GM18499 (cell line): ENCODE data around the gene STRN3.
"Not testable (repeated sequence)": the region's sequence is repeated elsewhere in the genome, so short reads cannot be mapped to it uniquely, and the experiment has no call there.

Experiments
- ATAC-seq: cut with Tn5 transposase; IDR thresholded peaks from one replicate; pipeline ENCODE4 v1.9.1; 2021; ENCODE audit warnings: moderate number of reproducible peaks; ENCODE audit not compliant: insufficient read depth, unreplicated experiment

STRN3 gene

DNA sequence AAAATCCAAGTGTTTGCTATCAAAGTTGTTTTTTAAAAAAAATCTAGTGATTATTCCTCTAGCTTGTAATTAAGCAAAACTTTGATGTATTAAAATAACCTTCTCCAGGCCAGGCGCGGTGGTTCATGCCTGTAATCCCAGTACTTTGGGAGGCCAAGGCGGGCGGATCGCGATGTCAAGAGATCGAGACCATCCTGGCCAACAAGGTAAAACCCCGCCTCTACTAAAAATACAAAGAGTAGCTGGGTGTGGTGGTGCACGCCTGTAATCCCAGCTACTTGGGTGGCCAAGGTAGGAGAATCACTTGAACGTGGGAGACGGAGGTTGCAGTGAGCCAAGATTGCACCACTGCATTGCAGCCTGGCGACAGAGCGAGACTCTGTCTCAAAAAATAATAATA lies 92.2 kb downstream of the STRN3 start:
- ATAC-seq, result not testable (repeated sequence)

DNA sequence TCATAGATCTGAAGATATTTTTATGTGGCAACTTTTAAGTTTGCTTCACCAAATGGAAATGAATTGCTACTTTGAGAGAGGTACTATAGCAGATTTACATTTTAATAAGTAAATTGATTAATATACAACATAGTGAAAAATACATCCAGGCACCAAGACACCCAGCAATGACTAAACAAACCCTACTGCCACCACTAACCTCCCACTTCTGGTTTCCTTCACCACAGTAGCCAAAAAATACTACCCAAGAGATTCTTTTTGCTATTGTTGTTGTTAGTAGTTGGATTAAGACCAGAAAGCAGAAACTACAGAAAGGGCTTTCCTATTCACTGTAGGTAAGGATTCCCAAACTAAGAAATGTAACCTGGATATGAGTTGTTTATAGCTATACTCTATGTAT lies 97.7 kb downstream of the STRN3 start:
- peak; percentile 57 for ATAC-seq

DNA sequence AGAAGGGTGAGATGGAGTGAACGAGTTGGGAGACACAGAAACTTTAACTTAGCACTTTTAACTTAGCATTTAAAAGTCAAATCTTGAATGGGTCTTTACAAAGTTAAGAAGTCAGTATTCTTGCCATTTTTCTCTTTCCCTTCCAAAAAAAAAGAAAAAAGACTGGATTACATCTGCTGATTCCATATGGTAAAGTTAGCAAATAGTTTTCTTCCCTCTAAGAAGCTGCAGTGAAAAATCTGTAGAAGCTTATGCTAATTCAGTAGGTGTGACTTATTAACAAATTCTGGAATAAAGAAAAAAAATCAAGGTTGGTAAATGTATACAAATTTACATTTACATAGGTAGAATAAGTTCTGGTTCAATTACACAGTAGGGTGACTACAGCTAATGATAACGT lies 100.9 kb downstream of the STRN3 start:
- ATAC-seq, result no peak

- ATAC-seq, result no peak
Measured at GRCh38 chr14:30921788-30922187, 104.4 kb downstream of the STRN3 start.

DNA sequence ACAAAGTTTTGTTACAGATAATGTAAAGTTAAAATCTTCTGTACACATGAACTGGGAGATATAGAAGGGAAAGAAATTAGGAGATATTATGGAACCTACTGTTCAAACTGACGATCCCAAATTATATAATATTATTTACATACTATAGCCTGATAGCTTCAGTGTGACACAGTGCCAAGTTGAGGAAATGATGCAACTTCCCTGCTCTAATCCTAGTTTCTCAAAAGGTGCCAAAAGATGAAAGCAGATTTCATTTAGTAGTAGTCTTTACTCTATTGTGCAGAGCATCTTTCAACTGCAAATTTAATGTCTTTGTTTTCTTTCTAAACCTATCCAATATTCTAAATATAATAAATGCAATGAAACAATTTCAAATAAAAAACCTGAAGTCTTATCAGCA lies 104.9 kb downstream of the STRN3 start:
- ATAC-seq, result no peak

- no peak for ATAC-seq
Measured at GRCh38 chr14:30915596-30915995, 110.6 kb downstream of the STRN3 start.

- ATAC-seq, result no peak
Measured at GRCh38 chr14:30914812-30915211, 111.4 kb downstream of the STRN3 start.

GRCh38 chr14:30908826-30909225 lies 117.4 kb downstream of the STRN3 start:
- no peak for ATAC-seq

DNA sequence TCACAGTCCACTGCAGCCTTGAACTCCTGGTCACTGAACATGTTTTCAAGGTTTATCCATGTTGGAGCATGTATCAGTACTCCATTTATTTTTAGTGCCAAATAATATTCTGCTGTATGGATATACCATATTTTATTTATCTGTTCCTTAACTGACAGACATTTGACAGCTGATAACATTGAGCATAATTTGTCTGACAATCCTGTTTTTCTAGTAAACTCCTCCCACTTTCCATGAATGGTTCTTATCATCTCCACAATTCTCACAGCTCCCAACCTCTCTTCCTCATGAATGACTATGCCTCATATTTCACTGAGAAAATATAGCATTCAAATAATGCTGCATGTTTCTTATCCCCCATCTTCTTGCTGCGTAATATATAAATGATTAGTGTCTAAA lies 118.5 kb downstream of the STRN3 start:
- no peak for ATAC-seq

- no peak for ATAC-seq
Measured at GRCh38 chr14:30906752-30907658, 119.2 kb downstream of the STRN3 start.

DNA sequence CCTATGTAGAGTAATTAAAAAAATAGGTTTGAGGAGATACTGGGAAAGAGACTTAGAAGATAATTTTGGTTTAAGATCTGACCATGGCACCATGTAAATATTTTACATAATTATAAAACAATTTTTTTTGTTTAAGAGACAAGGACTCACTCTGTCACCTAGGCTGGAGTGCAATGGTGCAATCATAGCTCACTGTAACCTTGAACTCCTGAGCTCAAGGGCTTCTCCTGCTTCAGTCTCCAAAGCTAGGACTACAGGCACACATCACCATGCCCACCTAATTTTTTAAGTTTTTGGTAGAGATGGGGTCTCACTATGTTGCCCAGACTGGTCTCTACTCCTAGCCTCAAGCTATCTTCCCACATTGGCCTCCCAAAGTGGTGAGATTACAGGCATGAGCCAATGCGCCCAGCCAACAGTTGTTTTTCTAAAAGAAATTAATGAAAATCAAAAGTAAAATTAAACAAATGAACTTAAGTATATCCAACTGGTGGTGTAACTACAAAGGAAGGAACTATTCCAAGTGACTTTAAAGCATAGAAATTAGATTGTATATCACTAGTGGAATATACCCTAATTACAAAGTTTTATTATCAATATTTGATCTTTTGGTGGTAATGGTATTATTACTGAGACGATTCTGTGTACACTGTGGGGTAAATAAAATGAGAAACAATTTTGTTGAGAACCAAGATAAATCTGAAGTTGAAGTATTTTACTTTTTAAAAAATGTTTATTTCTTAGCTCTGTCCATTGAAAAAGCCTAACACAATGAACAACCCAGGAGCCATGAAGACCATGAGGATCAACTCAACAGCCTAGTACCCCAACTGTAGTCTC lies 122.7 kb downstream of the STRN3 start:
- ATAC-seq, result no peak

GRCh38 chr14:30897121-30897520 lies 129.1 kb downstream of the STRN3 start:
- ATAC-seq, result not testable (repeated sequence)

GRCh38 chr14:30896435-30896834 lies 129.7 kb downstream of the STRN3 start:
- no peak for ATAC-seq

GRCh38 chr14:30894923-30895515 lies 131.2 kb downstream of the STRN3 start:
- no peak for ATAC-seq

DNA sequence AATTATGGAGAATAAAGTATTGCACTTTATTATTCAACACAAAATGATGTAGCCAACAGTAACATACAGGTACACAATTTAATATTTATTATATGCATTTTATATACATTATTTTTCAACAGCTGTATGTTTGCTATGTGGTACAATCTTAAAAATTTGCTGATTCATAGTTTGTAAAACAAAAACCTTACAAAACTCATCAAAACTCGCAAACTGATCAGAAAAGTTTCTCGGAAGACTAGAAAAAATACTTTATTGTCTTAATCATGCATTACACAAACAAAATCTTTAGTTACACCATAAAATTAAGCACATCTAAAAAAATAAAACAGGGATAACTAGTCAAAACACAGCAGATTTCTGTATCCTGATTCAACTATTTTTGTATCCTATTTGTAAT lies 132.4 kb downstream of the STRN3 start:
- no peak for ATAC-seq

DNA sequence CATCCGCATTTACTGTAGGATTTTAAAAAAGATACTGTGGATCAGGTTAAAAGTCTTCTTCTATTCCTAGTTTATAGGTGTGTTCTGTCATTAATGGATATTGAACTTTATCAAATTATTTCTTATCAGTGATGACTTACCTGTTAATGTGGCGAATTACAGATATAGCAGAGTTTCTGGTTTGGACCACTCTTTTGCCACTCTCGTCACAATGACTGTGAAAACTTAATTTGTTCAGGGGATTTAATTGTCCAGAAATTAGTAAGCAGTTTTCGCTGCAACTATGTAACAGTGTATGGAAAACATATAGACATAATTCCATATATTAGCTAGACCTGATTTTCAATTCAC lies 137.0 kb downstream of the STRN3 start:
- no peak for ATAC-seq

DNA sequence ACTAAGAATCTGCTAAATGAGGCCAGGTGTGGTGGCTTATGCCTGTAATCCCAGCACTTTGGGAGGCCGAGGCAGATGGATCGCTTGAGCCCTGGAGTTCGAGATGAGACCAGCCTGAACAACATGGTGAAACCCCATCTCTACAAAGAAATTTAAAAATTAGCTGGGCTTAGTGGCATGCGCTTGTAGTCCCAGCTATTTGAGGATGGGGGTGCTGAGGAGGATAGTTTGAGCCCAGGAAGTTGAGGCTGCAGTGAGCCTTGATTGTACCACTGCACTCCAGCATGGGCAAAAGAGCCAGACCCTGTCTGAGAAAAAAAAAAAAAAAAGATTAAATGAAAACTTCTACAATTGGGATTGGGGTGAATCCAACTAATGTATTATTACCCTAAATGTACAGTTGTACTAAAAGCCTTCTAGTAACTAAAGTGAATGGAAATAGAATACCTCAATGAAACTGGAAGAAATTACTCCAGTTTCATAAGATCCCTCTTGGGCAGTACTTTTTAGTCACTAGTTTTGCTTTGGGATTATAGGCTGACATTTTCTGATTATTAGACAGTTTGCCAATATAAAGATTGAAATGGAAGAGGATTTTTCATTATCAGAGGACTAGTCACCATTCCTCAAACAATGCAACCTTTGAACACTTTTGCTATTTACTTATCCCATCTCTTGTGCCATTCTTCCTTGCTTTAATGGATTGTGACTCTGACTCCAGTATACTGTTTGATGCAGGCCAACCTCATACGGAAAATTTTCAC lies 137.5 kb downstream of the STRN3 start:
- no peak for ATAC-seq

DNA sequence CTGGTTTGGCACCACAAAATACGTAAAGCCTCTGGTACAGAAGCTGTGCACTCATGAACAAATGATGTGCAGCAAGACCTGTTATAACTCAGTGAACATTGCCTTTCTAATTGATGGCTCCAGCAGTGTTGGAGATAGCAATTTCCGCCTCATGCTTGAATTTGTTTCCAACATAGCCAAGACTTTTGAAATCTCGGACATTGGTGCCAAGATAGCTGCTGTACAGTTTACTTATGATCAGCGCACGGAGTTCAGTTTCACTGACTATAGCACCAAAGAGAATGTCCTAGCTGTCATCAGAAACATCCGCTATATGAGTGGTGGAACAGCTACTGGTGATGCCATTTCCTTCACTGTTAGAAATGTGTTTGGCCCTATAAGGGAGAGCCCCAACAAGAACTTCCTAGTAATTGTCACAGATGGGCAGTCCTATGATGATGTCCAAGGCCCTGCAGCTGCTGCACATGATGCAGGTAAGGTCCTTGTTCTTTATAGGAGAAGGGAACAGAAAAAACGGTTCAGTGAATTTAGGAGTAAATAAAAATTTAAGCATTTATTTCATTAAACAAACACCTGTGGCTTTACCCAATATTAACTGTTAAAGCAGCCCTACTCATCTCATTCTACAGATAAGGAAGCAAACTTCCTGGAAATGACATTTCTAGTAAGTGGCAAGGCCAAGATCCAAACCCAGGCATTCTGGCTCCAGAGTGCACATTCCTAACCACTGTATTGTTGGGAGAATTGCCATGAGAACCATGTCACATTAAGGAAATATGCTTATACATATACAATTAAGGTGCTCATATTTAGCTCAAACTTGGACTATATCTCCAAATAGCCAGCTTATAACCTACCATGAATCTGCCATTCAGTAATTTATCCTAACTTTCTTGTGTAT lies 140.1 kb downstream of the STRN3 start:
- no peak for ATAC-seq

- no peak for ATAC-seq
Measured at GRCh38 chr14:30884901-30885300, 141.3 kb downstream of the STRN3 start.
